T1000 (cell line): Measurements from ENCODE around the gene TMEM59L.
"Not testable (repeated sequence)": the region's sequence is repeated elsewhere in the genome, so short reads cannot be mapped to it uniquely, and the experiment has no call there.

Experiments
- DNase-seq: peaks from one replicate; lab custom pipeline; 2025; ENCODE audit warnings: mixed read lengths; lab: John Stamatoyannopoulos, UW

Gene TMEM59L

DNA sequence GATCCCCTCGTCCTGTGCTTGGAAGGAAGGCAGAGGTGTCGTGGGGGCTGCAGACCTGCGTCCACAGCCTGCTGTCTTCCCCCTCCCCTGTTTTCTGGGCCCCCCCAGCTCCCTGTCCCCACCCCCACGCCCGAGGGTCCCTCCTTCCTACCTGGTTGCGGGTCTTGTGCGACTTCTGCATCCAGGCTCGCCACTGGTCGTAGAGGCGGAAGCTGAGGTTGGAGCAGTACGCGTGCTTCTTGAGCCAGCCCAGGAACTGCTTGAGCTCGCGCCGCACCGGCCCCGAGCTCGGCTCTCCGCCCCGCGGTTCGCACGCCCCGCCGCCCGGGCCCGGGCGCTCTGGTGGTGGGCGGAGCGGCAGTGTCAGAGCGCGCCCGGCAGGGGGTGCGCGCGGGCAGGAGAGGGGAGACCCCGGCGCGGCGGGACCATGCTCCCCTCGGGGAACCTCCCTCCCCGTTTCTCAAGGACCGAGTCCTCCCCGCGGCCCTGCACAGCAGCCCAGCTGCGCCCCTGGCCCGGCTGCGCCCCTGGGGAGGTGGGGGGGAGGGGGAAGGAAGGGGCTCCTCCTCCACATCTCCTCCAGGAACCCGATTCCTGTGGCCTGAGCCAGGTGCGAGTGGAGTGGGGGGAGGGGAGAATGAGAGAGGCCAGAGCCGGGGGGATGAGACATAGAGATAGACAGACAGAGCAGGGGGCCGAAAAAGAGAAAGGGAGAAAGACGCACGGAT lies 18.4 kb upstream of the TMEM59L start:
- peak; percentile 41 for DNase-seq

DNA sequence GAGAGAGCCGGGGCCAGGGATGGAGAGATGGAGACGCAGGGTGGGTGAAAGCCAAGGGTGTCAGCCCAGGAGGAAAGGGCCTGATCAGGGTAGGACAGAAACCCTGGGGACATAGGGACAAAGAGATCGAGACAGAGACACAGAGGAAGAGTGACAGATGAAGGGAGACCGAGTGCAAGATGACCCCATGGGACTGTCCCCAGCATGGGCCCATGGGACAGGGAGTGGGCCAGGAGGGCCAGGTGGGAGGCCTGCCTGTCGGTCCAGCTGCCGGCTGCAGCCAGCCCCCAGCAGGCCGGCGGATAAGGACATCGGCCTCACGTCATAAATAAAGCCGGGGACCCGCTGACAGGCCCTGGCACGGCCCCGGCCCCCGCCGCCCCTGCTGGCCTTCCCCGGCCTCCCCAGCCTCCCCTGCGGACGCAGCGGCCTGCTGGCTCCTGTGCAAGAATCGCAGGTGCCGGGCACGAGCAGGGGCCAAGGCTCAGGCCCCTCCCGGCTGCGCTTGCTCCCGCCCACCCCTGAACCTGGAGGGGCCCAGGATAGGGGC lies 17.8 kb upstream of the TMEM59L start:
- DNase-seq = no peak

DNA sequence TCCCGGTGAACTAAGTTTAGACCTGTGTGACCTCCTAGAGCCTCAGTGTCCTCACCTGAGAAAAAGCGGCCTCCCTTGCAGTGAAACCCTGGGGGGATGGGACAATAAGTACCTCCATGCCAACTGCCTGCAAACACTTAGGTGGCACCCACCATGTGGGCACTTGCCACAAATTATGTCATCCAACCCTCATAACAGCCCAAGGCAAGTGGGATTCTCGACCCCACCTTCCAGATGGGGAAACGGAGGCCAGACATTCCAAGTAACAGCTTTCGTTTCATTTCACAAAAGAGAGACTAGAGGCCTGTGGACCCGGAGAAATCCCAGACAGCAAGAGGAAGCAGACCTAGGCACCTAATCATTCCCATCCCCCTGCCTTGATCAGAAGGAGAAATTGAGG lies 17.2 kb upstream of the TMEM59L start:
- no peak for DNase-seq

DNA sequence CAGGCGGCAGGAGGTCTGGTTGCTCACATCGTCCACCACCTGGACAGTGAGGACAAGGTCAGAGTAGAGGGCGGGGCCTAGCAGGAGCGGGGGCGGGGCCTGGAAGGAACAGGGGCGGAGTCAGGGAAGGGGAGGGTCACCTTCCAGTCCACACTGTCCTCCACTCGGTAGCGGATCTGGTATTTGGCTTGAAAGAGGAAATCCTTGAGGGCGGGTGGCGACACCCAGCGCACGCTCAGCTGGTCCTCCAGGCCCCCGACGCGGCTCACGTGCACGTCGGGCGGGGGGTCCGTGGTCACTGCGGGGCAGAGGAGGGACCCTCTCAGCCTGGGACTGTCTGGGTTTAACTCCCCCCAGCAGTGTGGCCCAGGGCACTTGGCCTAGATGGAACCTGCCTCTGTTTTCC lies 15.9 kb upstream of the TMEM59L start:
- DNase-seq = no peak

DNA sequence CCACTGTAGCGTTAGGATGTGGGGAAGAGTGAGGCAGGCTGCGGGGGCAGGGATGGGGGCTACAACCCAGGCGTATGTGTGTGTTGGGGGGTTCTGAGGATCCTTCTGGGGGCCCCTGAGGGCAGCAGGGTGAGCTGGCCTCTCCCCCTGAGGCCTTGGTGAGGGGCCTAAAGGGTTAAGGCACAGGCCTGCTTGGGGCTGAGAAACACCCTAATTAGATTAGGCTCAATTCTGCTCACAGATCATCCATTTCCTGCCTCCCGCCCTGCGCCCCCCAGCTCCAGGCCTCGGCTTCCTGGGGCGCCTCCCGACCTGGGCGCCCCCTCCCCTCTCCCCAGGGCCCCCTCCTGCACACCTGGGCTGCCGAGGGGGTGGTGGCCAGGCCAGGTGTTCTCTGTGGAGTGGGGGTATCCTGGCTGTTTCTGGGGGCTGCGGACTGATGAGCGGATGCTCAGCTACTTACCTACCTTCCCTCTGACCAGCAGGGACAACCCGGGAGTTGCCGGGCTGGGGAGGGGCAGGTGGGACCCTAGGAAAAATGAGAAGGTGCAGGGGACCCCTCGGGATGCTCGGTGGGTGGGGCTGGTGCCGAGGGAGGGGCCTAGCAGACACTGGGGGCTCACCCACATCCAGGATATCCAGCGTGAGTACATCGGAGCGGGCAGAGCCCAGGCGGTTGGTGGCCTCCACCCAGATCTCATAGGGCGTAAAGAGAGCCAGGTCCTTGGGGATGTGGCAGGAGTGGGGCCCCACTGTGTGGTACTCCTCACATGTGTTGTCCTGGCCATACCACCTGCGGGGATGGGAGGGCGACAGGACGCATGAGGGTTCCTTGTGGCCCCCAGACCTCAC lies 14.6 kb upstream of the TMEM59L start:
- DNase-seq = no peak

GRCh38 chr19:18599485-18599884 lies 13.2 kb upstream of the TMEM59L start:
- no peak for DNase-seq

- not testable (repeated sequence) for DNase-seq
Observed at GRCh38 chr19:18600692-18601397, 11.8 kb upstream of the TMEM59L start.

GRCh38 chr19:18601875-18602274 lies 10.8 kb upstream of the TMEM59L start:
- DNase-seq = no peak

- no peak for DNase-seq
Observed at GRCh38 chr19:18603255-18603957, 9.3 kb upstream of the TMEM59L start.

DNA sequence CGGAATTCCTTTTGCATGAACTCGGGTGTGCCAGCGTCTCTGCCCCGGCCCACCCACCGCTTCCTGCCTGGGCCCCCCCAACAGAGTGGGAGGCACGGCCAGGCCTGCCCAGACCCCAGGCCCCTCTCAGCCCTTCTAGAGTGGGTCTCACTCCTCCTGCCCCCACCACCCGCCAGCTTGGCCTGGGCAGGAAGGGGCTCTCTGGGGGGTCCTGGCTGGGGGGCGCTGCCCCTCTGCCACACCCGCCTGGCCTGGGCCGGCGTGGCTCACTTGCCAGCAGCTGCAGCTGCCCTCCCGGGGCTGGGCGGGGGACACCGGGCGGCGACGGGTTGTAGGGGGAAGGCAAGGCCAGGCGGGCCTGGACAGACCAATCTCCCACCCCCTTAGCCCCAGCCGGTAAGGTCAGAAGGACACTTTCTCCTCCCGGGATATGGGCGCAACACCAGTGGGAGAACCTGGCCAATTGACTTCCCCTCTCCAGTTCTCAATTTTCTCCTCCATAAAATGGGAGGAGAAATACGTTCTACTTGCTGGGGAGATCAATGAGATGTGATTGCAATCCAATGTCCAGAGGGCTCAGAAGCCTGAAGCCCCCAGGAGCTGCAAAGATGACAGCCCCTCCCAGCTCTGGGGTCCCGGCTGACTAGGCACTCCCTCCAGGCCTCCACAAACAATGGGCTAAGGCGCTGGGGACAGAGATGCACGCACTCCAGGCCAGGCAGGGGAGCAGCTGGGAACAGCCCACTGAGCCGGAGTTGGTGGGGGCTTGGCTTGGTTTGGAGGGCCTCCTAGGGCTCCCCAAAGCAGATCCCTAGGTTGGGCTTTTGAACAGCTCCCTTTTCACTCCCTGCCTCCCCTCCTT lies 8.5 kb upstream of the TMEM59L start:
- DNase-seq = no peak

DNA sequence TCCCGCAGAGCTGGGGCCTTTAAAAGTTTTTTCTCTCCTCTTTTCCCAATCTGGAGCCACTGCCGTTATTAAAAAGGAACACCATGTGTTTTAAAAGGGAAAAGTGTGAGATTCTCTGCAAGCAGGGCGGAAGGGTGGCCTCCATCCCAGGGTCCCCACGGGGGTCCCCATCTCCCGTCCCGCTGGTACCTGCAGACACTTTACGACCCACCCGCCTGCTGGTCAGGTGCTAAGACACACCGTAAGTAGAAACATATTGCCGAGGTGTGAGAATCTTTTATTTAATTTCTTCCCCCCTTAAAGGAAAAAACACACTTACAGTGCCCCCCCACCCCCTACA lies 7.9 kb upstream of the TMEM59L start:
- no peak for DNase-seq

DNA sequence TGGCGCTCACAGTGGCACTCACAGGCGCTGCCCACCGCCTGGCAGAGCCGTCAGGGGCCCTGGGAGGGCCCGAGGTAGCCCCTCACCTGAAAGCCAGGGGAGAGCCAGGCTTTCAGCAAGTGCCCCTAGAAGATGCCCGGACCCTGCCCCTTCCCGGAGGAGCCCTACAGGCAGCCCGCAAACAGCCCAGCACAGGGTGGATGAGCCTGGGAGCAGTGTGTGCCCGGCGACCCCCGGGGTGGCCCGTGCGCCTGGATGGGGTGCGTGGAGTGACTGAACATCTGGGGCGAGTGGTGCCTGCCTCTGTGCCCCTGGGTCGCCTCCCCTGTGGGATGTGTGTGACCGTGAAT lies 7.5 kb upstream of the TMEM59L start:
- DNase-seq = no peak

DNA sequence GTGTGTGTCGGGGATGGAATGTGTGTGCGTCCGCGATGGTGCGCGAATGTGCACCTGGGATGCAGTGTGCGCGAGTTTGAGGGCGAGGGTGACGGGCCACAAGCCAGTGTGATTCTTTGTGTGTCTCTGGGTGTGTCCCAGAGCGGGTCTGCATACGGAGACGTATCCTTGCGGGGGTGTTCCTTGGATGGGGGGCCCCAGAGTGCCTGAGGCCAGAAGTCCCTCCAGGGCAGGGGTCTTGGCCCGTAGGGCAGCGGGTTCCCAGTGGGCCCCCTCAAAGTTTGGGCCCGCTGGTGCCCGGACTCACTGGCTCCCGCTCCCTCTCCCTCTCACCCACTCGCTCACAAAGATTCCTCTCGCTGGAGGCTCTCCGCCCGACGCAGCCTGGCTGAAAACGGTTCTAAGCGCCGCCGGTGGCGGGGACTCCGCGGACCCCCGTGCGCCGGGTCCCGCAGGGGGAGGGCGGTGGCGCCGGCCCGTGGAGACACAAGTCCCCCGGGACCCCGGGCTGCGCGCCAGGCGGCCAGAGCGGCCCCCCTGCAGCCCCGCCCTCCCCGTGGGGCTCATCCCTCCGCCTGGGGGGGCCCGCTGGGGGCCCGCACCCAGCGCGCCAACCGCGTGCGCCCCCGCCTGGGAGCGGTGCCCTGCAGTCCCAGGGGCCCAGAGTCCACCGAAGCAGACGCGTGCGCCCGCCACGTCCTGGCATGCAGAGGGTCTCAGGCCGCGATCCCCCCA lies 7.0 kb upstream of the TMEM59L start:
- no peak for DNase-seq

GRCh38 chr19:18606281-18607225 lies 6.1 kb upstream of the TMEM59L start, which contains the start of gene CRLF1:
Gene CRLF1 (minus strand): TSS chr19:18606799. CDS start chr19:18606656, 143 bp downstream.
- no peak for DNase-seq

DNA sequence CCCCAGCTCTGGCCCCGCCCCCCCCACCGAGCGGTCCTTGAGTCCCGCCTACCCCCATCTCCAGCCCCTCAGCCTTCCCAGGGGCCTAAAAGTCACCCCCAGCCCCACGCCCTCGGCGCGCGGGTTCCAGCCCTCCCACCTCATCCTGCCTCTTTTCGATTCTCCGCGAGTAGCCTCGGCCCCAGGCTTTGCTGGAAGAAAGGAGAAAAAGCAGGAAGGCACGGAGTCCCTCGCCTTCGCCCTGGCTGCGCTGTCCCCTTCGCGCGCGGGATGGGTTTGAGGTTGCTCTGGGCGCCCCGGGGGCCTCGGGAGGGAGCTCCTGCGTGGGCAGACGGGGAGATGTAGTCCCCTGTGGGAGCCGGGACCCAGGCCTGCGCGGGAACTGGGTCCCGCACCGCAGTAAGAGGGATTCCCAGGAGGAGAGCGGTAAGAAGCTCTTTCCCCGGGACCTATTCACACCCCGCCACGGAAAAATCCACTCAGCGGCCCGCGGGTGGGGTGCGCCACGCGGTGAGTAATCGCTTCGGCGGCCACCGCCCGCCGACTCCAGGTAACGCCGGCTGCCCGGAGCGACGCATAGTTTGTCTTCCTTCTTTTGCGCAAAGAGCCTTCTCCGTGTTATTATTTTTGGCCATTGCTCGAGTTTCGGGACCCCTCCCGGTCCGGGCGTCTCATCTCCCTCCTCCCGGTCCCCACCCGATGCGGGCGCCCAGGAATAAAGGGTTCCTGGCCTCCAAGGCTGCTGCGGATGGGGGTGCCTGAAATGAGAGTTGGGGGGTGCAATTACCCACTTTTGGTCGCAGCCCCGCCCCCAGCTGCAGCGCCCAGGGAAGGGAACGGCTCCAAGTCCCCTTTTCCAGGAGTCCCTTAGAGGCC lies 5.2 kb upstream of the TMEM59L start:
- DNase-seq = no peak

DNA sequence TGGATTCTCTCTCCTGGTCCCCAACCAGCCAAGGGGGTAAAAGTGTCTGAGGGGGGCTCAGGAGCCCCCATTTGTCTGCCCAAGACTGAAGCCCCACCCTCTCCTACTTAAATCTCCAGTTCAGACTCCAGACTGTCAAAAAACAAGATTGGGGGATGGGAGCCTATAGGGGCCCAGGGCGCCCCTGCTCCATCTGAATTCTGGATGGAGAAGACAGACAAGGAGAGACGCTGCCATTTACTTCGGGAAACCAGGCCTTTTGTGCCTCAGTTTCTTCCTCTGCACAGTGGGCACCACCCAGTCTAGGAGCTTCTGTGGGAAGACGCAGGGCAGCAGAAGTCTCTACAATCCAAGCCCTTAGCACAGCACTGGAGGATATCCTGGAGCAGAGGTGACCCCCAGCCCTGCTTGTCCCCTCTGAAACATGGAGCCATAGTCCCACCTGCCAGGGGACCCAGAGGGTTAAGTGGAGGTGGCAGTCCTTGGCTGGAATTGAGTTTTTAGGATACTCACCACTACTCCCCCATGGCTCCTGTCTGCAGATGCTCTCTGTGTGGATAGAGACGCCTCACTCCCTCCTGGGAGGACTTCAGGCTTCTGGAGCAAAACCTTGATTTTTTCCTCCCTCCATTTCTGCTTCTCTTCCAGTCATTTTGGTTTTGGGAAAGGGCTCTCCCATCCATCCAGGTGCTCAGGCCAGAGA lies 4.4 kb upstream of the TMEM59L start:
- DNase-seq = no peak
